Liver (tissue), 9 donors: ENCODE measurements around the gene RGS12. TPM values are rescaled to one million over a fixed set of nuclear protein-coding genes. Genes with fewer than 3 reads are reported as not detected.

Experiments used
- DNase-seq: peaks from one replicate; pipeline ENCODE4 v3.0.0-alpha.2; 2017; ENCODE audit warnings: low spot score
- H3K27ac ChIP-seq, 2 donors: one replicate each; pipeline ENCODE4 v1.7.0; 2013; ENCODE audit warnings: inconsistent platforms in 2 of 2, low read length in 2 of 2, control low read depth in 1 of 2, low read depth in 1 of 2, mild to moderate bottlenecking in 1 of 2
- H3K27me3 ChIP-seq, 4 donors: one replicate each; pipeline versions ENCODE4 v1.6.1 to v1.7.0; 2013; ENCODE audit warnings: low read length in 3 of 4, inconsistent platforms in 1 of 4, mild to moderate bottlenecking in 1 of 4, moderate library complexity in 1 of 4; ENCODE audit not compliant: control insufficient read depth in 4 of 4, insufficient read depth in 4 of 4
- H3K36me3 ChIP-seq, 4 donors: one replicate each; pipeline versions ENCODE4 v1.6.1 to v1.7.0; 2013; ENCODE audit warnings: low read length in 3 of 4, mild to moderate bottlenecking in 3 of 4, low read depth in 1 of 4, moderate library complexity in 1 of 4; ENCODE audit not compliant: control insufficient read depth in 4 of 4, insufficient read depth in 3 of 4
- H3K4me1 ChIP-seq, 4 donors: one replicate each; pipeline versions ENCODE4 v1.6.1 to v1.7.0; 2013; ENCODE audit warnings: low read length in 3 of 4, mild to moderate bottlenecking in 3 of 4, moderate library complexity in 1 of 4; ENCODE audit not compliant: control insufficient read depth in 4 of 4, insufficient read depth in 4 of 4
- H3K4me3 ChIP-seq, 3 donors: one replicate each; pipeline versions ENCODE4 v1.6.1 to v1.7.0; 2013; ENCODE audit warnings: low read length in 3 of 3, control low read depth in 1 of 3, low read depth in 1 of 3, mild to moderate bottlenecking in 1 of 3
- H3K9ac ChIP-seq, 2 donors: one replicate each; pipeline ENCODE4 v1.7.0; 2013; ENCODE audit warnings: low read length in 2 of 2, mild to moderate bottlenecking in 2 of 2, moderate library complexity in 2 of 2, control low read depth in 1 of 2, low read depth in 1 of 2
- H3K9me3 ChIP-seq, 4 donors: one replicate each; pipeline versions ENCODE4 v1.6.1 to v1.7.0; 2013; ENCODE audit warnings: low read length in 3 of 4; ENCODE audit not compliant: control insufficient read depth in 4 of 4
- EGR1 ChIP-seq, 2 donors: IDR thresholded peaks; 2 replicates each; pipeline ENCODE4 v1.6.1; 2016 to 2018; ENCODE audit warnings: antibody characterized with exemption in 2 of 2, low read depth in 2 of 2
- FOXA1 ChIP-seq: IDR thresholded peaks from 2 replicates; pipeline ENCODE4 v1.6.1; 2016; ENCODE audit warnings: antibody characterized with exemption
- FOXA2 ChIP-seq: IDR thresholded peaks from 2 replicates; pipeline ENCODE4 v1.6.1; 2016; ENCODE audit warnings: antibody characterized with exemption
- GABPA ChIP-seq, 2 donors: IDR thresholded peaks in 1 of 2; conservative IDR thresholded peaks in 1 of 2; 2 replicates each; pipeline ENCODE4 v1.6.1; 2016; ENCODE audit warnings: antibody characterized with exemption in 2 of 2, mild to moderate bottlenecking in 1 of 2, moderate library complexity in 1 of 2
- HNF4A ChIP-seq, 2 donors: conservative IDR thresholded peaks; 2 replicates each; pipeline ENCODE4 v1.6.1; 2016; ENCODE audit warnings: antibody characterized with exemption in 2 of 2, mild to moderate bottlenecking in 2 of 2
- JUND ChIP-seq, 2 donors: IDR thresholded peaks; 2 replicates each; pipeline ENCODE4 v1.6.1; 2016; ENCODE audit warnings: antibody characterized with exemption in 2 of 2
- NR2F2 ChIP-seq: IDR thresholded peaks from 2 replicates; pipeline ENCODE4 v1.6.1; 2016; ENCODE audit warnings: antibody characterized with exemption
- RAD21 ChIP-seq, 2 donors: IDR thresholded peaks; 2 replicates each; pipeline ENCODE4 v1.6.1; 2016; ENCODE audit warnings: antibody characterized with exemption in 2 of 2, mild to moderate bottlenecking in 2 of 2
- RXRA ChIP-seq, 2 donors: IDR thresholded peaks; 2 replicates each; pipeline ENCODE4 v1.6.1; 2017 to 2018; ENCODE audit warnings: antibody characterized with exemption in 2 of 2, mild to moderate bottlenecking in 1 of 2
- SP1 ChIP-seq: IDR thresholded peaks from 2 replicates; pipeline ENCODE4 v1.6.1; 2018; ENCODE audit warnings: antibody characterized with exemption, mild to moderate bottlenecking
- TAF1 ChIP-seq: conservative IDR thresholded peaks from 2 replicates; pipeline ENCODE4 v1.6.1; 2016; ENCODE audit warnings: antibody characterized with exemption, mild to moderate bottlenecking
- WGBS: extraction: QIAGEN DNeasy Blood & Tissue Kit; methylation state at CpG from one replicate; pipeline ENCODE4 v1.1.7; 2013; 5-methylcytosine and 5-hydroxymethylcytosine counted together
- polyA plus RNA-seq, 2 donors: library from polyadenylated mRNA; stranded (reverse) in 1 of 2; unstranded in 1 of 2; fragments of 200-250 nt in 1 of 2; fragments of >200 nt in 1 of 2; fragmentation: Nextera tagmentation in 1 of 2; extraction: Ambion mirVana in 1 of 2; gene quantifications; one replicate each; pipeline versions ENCODE4 v1.2.1 to v1.2.3, GENCODE V29; 2013 to 2015
- total RNA-seq, 2 donors: library from RNA; depleted of rRNA; stranded (reverse); fragments of >200 nt; gene quantifications; one replicate each; pipeline ENCODE4 v1.2.3, GENCODE V29; 2014
- TF ChIP-seq, protein P1 (sequence below): IDR thresholded peaks from 2 replicates; pipeline ENCODE4 v1.6.1; 2016; ENCODE audit warnings: antibody characterized with exemption
- TF ChIP-seq, protein P2 (sequence below): fragments of 150-350 bp; IDR thresholded peaks from 2 replicates; pipeline ENCODE4 v1.5.1; 2017; ENCODE audit warnings: improper control_type of control experiment, low read depth, low read length; ENCODE audit not compliant: missing input control
- TF ChIP-seq, protein P3 (sequence below): IDR thresholded peaks from 2 replicates; pipeline ENCODE4 v1.6.1; 2016; ENCODE audit warnings: antibody characterized with exemption
- TF ChIP-seq, protein P4 (sequence below): IDR thresholded peaks from 2 replicates; pipeline ENCODE4 v1.6.1; 2016; ENCODE audit warnings: antibody characterized with exemption, mild to moderate bottlenecking
- TF ChIP-seq, protein P5 (sequence below): IDR thresholded peaks from 2 replicates; pipeline ENCODE4 v1.6.1; 2016; ENCODE audit warnings: antibody characterized with exemption
- donor health status: healthy.
- donor health status: healthy.
- donor health status: healthy.
- donor health status: healthy.
- donor health status: healthy.

Gene RGS12
- total and polyA plus RNA-seq, 4 donors, result 6.4 to 23.2 (median 11.5) TPM

DNA sequence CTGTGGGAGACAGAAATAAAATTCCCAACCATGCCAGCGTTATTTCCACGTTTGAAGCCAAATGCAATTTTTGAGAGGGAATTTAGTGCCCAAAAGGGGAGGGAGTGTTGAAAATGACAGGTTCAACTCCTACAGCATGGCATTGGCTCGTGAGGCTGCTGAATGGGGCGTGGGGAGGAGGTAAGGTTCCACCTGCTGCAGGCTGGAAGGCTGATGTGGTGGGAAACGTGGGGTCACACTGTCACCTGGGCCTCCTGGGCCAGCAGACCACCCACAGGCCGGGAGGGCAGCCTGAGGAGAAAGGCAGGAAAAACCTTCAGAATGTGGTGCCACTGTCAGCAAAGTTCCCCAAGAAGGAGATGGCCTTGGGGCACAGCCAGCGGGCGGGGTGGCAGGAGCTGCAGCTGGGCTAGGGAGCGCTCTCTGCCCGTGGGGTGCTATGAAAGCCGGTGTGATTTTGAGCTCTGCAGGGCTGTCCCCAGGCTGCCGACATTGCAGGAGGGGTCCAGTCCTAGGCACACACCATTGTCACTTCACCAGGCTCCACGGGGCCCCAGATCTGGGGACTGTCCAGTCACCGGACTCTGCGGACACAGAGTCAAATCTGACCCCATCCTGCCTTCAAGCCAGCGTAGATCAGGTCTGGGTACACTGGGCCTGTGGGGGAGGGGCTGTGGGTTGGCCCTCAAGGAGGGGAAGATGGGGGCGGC is 24.3 kb upstream of the RGS12 start:
- TF ChIP-seq, protein P1, sequence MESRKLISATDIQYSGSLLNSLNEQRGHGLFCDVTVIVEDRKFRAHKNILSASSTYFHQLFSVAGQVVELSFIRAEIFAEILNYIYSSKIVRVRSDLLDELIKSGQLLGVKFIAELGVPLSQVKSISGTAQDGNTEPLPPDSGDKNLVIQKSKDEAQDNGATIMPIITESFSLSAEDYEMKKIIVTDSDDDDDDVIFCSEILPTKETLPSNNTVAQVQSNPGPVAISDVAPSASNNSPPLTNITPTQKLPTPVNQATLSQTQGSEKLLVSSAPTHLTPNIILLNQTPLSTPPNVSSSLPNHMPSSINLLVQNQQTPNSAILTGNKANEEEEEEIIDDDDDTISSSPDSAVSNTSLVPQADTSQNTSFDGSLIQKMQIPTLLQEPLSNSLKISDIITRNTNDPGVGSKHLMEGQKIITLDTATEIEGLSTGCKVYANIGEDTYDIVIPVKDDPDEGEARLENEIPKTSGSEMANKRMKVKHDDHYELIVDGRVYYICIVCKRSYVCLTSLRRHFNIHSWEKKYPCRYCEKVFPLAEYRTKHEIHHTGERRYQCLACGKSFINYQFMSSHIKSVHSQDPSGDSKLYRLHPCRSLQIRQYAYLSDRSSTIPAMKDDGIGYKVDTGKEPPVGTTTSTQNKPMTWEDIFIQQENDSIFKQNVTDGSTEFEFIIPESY, result no peak
- TF ChIP-seq EGR1 (IDR thresholded peaks at IDR 0.05; ENCODE audit: low read depth in 2 of 2), result no peak
- no peak for TF ChIP-seq RAD21 (IDR thresholded peaks at IDR 0.05)
- no peak for TF ChIP-seq TAF1
- no peak for TF ChIP-seq NR2F2
- TF ChIP-seq, protein P2, sequence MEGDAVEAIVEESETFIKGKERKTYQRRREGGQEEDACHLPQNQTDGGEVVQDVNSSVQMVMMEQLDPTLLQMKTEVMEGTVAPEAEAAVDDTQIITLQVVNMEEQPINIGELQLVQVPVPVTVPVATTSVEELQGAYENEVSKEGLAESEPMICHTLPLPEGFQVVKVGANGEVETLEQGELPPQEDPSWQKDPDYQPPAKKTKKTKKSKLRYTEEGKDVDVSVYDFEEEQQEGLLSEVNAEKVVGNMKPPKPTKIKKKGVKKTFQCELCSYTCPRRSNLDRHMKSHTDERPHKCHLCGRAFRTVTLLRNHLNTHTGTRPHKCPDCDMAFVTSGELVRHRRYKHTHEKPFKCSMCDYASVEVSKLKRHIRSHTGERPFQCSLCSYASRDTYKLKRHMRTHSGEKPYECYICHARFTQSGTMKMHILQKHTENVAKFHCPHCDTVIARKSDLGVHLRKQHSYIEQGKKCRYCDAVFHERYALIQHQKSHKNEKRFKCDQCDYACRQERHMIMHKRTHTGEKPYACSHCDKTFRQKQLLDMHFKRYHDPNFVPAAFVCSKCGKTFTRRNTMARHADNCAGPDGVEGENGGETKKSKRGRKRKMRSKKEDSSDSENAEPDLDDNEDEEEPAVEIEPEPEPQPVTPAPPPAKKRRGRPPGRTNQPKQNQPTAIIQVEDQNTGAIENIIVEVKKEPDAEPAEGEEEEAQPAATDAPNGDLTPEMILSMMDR, result no peak
- no peak for TF ChIP-seq GABPA (IDR thresholded peaks at IDR 0.05 in 1 of 2, conservative IDR thresholded peaks at IDR 0.05 in 1 of 2)
- TF ChIP-seq, protein P3, sequence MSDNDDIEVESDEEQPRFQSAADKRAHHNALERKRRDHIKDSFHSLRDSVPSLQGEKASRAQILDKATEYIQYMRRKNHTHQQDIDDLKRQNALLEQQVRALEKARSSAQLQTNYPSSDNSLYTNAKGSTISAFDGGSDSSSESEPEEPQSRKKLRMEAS, result no peak
- TF ChIP-seq FOXA1, result no peak
- TF ChIP-seq, protein P4, sequence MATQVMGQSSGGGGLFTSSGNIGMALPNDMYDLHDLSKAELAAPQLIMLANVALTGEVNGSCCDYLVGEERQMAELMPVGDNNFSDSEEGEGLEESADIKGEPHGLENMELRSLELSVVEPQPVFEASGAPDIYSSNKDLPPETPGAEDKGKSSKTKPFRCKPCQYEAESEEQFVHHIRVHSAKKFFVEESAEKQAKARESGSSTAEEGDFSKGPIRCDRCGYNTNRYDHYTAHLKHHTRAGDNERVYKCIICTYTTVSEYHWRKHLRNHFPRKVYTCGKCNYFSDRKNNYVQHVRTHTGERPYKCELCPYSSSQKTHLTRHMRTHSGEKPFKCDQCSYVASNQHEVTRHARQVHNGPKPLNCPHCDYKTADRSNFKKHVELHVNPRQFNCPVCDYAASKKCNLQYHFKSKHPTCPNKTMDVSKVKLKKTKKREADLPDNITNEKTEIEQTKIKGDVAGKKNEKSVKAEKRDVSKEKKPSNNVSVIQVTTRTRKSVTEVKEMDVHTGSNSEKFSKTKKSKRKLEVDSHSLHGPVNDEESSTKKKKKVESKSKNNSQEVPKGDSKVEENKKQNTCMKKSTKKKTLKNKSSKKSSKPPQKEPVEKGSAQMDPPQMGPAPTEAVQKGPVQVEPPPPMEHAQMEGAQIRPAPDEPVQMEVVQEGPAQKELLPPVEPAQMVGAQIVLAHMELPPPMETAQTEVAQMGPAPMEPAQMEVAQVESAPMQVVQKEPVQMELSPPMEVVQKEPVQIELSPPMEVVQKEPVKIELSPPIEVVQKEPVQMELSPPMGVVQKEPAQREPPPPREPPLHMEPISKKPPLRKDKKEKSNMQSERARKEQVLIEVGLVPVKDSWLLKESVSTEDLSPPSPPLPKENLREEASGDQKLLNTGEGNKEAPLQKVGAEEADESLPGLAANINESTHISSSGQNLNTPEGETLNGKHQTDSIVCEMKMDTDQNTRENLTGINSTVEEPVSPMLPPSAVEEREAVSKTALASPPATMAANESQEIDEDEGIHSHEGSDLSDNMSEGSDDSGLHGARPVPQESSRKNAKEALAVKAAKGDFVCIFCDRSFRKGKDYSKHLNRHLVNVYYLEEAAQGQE, result no peak
- no peak for TF ChIP-seq RXRA (IDR thresholded peaks at IDR 0.05)
- TF ChIP-seq, protein P5, sequence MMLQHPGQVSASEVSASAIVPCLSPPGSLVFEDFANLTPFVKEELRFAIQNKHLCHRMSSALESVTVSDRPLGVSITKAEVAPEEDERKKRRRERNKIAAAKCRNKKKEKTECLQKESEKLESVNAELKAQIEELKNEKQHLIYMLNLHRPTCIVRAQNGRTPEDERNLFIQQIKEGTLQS, result no peak
- TF ChIP-seq FOXA2, result no peak
- TF ChIP-seq SP1, result no peak
- no peak for TF ChIP-seq JUND (IDR thresholded peaks at IDR 0.05)
- no peak for TF ChIP-seq HNF4A (conservative IDR thresholded peaks at IDR 0.05)
- Histone ChIP-seq H3K9me3 (no peaks in the 10 kb centered on the region), H3K36me3 (no peaks in the 10 kb centered on the region), H3K4me1 (no peaks in the 10 kb centered on the region), H3K27me3 (no peaks in the 10 kb centered on the region), H3K9ac (no peak overlapping the region), H3K27ac (no peak overlapping the region), H3K4me3 (no peak overlapping the region)
- 92% methylated on average over 17 of the region's 17 CpGs for WGBS
- no peak for DNase-seq
